HG03108 (cell line): Measurements from ENCODE around the gene F9.
"Not testable (repeated sequence)": the region's sequence is repeated elsewhere in the genome, so short reads cannot be mapped to it uniquely, and the experiment has no call there.

Source experiments
- ATAC-seq: cut with Tn5 transposase; IDR thresholded peaks from one replicate; pipeline ENCODE4 v1.9.1; 2021; ENCODE audit warnings: moderate library complexity; ENCODE audit not compliant: unreplicated experiment

The F9 gene

DNA sequence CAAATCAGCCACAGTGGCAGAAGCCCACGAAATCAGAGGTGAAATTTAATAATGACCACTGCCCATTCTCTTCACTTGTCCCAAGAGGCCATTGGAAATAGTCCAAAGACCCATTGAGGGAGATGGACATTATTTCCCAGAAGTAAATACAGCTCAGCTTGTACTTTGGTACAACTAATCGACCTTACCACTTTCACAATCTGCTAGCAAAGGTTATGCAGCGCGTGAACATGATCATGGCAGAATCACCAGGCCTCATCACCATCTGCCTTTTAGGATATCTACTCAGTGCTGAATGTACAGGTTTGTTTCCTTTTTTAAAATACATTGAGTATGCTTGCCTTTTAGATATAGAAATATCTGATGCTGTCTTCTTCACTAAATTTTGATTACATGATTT, at the start of gene F9:
TSS of gene F9 (plus strand) at position 190 of the 400 bp plus-strand sequence. CDS start at position 216, 26 bp downstream.
- ATAC-seq, result no peak

DNA sequence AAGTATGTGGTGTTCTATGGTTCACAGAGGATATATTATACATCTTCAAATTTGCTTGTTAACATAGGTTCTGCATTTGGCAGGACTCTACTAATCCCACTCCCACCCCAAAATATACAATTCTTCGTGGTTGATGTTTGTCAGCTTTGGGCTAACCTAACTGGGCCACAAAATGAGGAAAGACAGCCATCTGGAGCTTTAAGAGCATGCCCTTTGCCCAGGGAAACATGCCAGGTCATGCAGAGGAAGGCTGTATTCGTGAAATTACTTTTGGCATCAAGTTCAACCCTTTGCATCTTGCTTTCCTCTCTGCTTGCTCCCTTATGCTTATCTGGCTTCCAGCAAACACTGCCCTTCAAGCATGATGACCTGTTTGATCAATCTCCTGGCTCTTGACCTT, 46.8 kb upstream of the F9 start:
- ATAC-seq, result no peak

DNA sequence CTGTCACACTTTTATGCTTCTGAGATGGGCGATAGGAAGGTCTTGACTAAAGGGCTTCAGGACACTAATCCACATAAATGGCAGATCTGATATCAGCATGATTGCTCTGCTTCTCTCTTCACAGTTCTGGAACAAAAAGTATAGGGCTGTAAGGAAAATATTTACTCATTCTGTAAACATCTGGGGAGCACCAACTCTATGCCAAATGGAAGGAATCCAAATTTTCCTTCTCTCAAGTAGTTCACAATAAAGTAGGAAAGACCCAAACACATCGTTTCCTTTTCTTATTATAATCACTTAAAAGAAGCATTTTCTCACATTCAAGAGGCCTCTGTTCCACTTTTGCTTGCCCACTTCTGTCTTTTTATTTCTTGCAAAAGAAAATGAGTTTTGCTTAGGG, 45.9 kb upstream of the F9 start:
- no peak for ATAC-seq

- ATAC-seq, result no peak
These were observed 35.2 kb upstream of the F9 start for GRCh38 chrX:139495324-139495723.

- ATAC-seq, result no peak
These were observed 24.2 kb upstream of the F9 start for GRCh38 chrX:139506333-139506732.

DNA sequence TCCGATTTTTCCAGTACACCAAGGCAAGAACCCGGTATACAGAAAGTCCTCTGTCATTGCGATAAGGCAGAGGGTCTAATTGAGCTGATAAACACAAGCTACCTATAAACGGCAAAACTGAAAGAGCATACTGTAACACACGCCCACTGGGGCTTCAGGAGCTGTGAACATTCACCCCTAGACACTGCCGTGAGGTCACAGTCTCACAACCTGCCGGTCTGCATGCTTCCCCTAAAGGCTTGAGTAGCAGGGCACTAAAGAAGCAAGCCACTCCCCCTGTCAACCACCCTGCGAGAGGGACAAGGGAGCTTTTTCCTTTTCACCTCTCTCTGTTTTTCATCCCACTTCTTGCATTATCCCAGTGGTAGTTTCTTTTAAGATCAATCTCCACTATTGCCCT, 22.4 kb upstream of the F9 start:
- no peak for ATAC-seq

- no peak for ATAC-seq
These were observed 12.1 kb upstream of the F9 start for GRCh38 chrX:139518475-139518874.

DNA sequence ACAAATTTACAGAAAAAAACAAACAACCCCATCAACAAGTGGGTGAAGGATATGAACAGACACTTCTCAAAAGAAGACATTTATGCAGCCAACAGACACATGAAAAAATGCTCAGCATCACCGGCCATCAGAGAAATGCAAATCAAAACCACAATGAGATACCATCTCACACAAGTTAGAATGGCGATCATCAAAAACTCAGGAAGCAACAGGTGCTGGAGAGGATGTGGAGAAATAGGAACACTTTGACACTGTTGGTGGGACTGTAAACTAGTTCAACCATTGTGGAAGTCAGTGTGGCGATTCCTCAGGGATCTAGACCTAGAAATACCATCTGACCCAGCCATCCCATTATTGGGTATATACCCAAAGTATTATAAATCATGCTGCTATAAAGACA, 1.7 kb upstream of the F9 start:
- ATAC-seq, result not testable (repeated sequence)

DNA sequence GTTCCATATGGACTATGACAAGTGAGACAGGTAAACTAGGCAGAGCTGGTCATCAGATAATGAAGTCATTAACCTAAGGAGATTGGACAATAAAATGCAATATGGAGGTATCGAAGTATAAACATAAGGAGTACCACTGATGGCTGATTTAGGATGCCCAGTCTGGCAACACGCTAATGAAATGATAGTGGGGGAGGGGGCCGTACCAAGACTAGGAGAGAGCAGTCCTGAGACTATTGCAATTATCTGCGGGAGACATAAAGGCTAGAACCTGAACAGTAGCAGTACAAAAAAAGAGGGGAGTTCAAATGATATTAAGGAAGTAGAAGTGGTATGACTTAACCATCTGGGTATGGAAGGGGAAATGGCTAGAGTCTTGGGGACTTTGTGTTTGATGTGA, 2.3 kb downstream of the F9 start:
- no peak for ATAC-seq

- ATAC-seq, result no peak
These were observed 2.9 kb downstream of the F9 start for GRCh38 chrX:139533444-139533843.

DNA sequence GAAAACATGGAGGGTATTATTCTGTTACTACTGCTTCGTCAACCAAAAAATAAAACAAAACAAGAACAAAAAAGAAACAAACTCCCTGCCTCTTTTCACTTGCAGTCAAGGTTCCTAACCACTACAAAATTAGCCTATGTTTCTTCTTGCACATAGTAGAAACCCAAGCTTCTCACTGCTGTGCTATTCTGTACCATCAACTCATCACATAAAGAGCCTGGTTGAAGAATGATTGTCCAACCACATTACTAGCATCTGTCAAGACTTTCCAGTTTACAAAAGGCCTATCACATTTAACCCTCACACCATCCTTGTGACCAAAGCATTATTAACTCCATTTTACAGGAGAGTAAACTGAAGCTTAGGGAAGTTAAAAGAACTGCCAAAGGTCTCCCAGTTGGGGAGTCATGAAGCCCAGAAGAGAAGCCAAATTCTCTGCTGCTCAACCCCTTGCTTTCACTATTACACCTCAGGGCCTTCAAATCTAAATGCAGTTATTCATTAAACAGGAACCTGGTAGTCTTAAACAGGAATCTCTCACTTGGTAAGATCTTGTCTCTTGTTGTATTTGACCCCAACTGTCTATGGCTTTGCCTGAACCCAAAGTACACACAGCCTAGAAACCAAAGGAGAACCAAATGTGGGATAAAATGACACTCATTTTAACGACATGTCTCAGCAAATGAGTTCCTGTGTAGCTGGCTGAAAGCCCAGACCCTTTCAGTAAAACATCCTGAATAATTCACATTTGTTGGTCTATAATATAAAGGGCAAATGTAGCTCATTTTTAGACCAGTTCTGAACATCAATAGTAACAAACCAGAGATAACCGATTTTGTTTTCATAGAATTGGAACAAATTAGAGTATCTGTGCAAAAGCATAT, 8.6 kb downstream of the F9 start:
- ATAC-seq, result peak; percentile 94

- ATAC-seq, result no peak
These were observed 12.1 kb downstream of the F9 start for GRCh38 chrX:139542652-139543051.

DNA sequence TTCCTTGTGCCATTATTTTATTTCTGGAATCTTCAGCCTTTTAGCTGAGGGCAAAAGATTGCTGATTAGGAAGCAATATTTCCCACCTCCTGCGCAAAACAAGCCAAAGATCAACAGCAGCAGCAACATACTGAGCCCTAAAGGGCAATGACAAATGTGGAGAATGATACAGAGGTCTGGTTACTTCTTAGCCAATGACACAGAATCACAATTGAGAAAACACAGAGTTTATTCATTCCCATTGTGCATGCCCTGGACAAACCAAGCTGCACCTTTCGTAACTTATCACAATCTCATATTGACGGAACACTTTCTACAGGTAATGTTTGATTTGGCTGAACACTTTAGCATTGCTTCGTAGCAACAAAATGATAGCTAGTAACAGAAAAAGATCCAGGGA, 13.4 kb downstream of the F9 start:
- no peak for ATAC-seq

GRCh38 chrX:139544591-139544990, 14.1 kb downstream of the F9 start:
- ATAC-seq, result no peak

DNA sequence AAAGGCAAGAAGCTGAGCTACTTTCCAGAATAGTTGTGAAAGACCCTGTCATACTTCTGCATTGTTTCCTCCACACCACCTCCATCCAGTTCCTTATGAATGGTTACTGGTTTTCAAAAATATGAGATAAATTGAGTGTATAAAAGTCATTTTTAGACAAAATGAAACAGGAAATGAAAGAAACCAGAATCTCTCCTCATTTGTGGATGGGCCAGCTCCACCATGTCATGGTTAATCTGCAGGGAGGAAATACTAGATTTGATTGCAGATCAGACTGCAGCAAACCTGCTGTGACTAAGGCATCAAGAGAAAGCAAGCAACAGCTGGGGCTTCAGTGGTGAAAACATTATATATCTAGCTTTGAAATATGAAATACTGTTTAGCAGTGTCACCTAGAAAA, 23.8 kb downstream of the F9 start:
- no peak for ATAC-seq

DNA sequence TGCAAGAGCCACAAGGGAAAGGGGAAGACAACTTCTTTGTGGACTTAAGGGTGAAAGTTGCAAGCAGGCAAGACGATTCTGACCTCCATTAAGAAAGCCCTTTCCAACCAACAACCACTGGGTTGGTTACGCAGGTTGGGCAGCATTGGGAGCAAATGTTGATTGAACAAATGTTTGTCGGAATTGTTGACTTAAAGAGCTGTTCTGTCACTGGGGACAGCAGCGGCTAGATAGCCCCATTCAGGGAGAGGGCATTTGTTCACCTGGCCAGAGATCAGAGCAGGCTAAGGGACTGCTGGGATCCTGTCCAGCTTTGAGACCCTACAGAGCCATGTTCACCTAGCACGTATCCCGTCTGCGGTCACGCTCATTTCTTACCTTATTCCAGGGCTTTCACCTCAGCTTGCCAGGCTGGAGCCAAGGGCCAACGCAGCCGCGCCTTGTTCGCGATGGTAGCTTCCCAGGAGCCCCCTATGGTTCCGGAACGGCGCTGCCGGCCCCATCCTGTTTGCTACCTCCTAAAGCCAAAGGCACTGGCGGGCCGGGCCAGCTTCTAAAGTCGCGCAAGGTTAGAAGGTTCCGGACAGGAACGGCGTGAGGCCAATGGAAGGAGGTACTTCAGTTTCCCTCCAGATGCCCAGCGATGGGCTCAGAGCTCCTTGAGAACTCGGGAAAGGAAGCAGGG, 24.6 kb downstream of the F9 start:
- ATAC-seq, result no peak

- peak; percentile 71 for ATAC-seq
These were observed 29.0 kb downstream of the F9 start for GRCh38 chrX:139559383-139560042.

DNA sequence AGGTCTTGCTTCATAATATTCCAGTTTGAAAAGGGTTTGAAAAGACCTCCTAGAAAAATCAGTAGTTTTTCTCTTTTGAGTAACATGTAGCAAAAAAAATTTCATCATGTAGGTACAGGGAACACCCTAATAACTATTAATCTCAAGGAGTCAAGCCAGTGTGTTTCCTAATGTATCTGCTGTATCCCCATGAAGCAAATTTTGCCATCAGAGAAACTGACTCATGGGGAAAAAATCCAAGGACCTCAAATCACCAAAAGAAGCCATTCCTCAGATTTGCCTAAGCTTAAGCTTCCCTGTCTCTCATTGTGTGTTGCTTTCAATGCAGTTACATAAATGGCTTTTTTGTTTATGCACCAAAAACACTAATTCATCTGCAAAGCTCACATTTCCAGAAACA, 29.7 kb downstream of the F9 start:
- ATAC-seq, result no peak

DNA sequence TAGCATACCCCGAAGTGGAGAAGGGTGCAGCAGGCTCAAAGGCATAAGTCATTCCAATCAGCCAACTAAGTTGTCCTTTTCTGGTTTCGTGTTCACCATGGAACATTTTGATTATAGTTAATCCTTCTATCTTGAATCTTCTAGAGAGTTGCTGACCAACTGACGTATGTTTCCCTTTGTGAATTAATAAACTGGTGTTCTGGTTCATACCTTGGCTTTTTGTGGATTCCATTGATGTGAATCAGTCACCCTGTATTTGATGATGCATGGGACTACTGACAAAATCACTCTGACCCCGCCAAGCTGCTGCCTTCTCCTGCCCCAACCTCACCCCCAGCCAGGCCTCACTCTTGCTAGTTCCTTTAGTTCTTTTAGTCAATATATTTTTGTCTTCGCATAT, 32.7 kb downstream of the F9 start:
- ATAC-seq, result no peak

GRCh38 chrX:139566981-139567380, 36.4 kb downstream of the F9 start:
- ATAC-seq, result no peak

GRCh38 chrX:139581068-139581467, 50.5 kb downstream of the F9 start:
- ATAC-seq, result no peak

DNA sequence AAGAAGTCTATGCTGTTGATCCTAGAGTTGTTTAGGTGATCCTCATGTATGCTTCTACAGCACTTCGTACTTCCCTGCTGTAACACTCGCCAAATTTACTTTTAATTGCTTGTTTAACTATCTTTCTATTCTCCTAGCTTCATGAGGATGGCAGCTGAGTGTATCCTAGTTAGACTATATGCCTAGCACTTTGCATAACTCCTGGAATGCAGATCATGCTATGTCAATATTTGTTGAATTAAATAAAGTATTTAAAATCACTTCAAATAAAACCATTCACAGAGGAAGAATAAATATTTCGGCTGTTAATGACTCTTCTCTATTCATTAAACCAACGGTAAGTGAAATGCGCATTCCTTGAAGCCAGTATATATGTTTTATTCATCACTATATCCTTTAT, 55.1 kb downstream of the F9 start:
- ATAC-seq, result no peak
